ENCODE measurements around the gene TMEM222. TPM values are rescaled to one million over a fixed set of nuclear protein-coding genes. Genes with fewer than 3 reads are reported as not detected.

Gene TMEM222
- total RNA-seq, 2 donors from 2014 or later, result 20.7 to 29.2 TPM

- intact Hi-C loops (cut with DNase I), result no loop called here
- no peak for DNase-seq
- ATAC-seq, result no peak
Observed at GRCh38 chr1:27351541-27352107, 29.7 kb downstream of the TMEM222 start.

GRCh38 chr1:27353166-27353565, 31.2 kb downstream of the TMEM222 start:
- ATAC-seq (no peak), DNase-seq (no peak)
- intact Hi-C loops (cut with DNase I), result no loop called here

GRCh38 chr1:27353629-27354028, 31.7 kb downstream of the TMEM222 start:
- intact Hi-C loops (cut with DNase I), result no loop called here
- ATAC-seq, result no peak
- DNase-seq, result no peak

- ATAC-seq (no peak), DNase-seq (no peak)
- intact Hi-C loops (cut with DNase I), result loop anchor here in 1 of 2 donors (5.0 kb wide), 1 partner anchor 37 kb away; the partner anchor contains the start of gene GPR3
Observed at GRCh38 chr1:27355683-27356082, 33.7 kb downstream of the TMEM222 start.

- no peak for DNase-seq
- ATAC-seq, result no peak
- intact Hi-C loops (cut with DNase I), result loop anchor here in 1 of 2 donors (5.0 kb wide), 1 partner anchor 36 kb away; the partner anchor contains the start of gene GPR3
Observed at GRCh38 chr1:27356277-27356618, 34.3 kb downstream of the TMEM222 start.

- intact Hi-C loops (cut with DNase I), result loop anchor here in 1 of 2 donors (5.0 kb wide), 1 partner anchor 36 kb away; the partner anchor contains the start of gene GPR3
- no peak for DNase-seq
- peak in 1 of 2 donors; percentile 58 for ATAC-seq
Observed at GRCh38 chr1:27356619-27357280, 34.8 kb downstream of the TMEM222 start.

- intact Hi-C loops (cut with DNase I), result loop anchor here in 1 of 2 donors (5.0 kb wide), 1 partner anchor 35 kb away; the partner anchor contains the start of gene GPR3
- peak; percentile 78 for DNase-seq
- ATAC-seq, result peak; percentile 67 to 83
Observed at GRCh38 chr1:27357281-27358037, 35.5 kb downstream of the TMEM222 start.

- DNase-seq (no peak), ATAC-seq (no peak)
- intact Hi-C loops (cut with DNase I), result loop anchor here in 1 of 2 donors (5.0 kb wide), 1 partner anchor 34 kb away; the partner anchor contains the start of gene GPR3
Observed at GRCh38 chr1:27358038-27358927, 36.3 kb downstream of the TMEM222 start.

GRCh38 chr1:27358928-27359313, 37.0 kb downstream of the TMEM222 start:
- DNase-seq, result no peak
- intact Hi-C loops (cut with DNase I), result loop anchor here in 1 of 2 donors (5.0 kb wide), 1 partner anchor 33 kb away; the partner anchor contains the start of gene GPR3
- no peak for ATAC-seq

GRCh38 chr1:27359822-27360158, 37.8 kb downstream of the TMEM222 start:
- no peak for DNase-seq
- no peak for ATAC-seq
- intact Hi-C loops (cut with DNase I), result loop anchor here in 1 of 2 donors (5.0 kb wide), 1 partner anchor 33 kb away; the partner anchor contains the start of gene GPR3

GRCh38 chr1:27360159-27361043, 38.4 kb downstream of the TMEM222 start:
- peak; percentile 4 to 23 for ATAC-seq
- peak; percentile 58 for DNase-seq
- intact Hi-C loops (cut with DNase I), result no loop called here

- DNase-seq (no peak), ATAC-seq (no peak)
- intact Hi-C loops (cut with DNase I), result no loop called here
Observed at GRCh38 chr1:27361044-27361402, 39.1 kb downstream of the TMEM222 start.

- DNase-seq (no peak), ATAC-seq (no peak)
- intact Hi-C loops (cut with DNase I), result no loop called here
Observed at GRCh38 chr1:27361553-27361952, 39.6 kb downstream of the TMEM222 start.

GRCh38 chr1:27363766-27364695, 42.1 kb downstream of the TMEM222 start:
- DNase-seq (no peak), ATAC-seq (no peak)
- intact Hi-C loops (cut with DNase I), result no loop called here

GRCh38 chr1:27364696-27365371, 42.9 kb downstream of the TMEM222 start:
- no peak for ATAC-seq
- intact Hi-C loops (cut with DNase I), result no loop called here
- DNase-seq, result no peak

GRCh38 chr1:27365372-27366112, 43.6 kb downstream of the TMEM222 start:
- ATAC-seq (peak; percentile 82 to 84), DNase-seq (peak; percentile 91)
- intact Hi-C loops (cut with DNase I), result no loop called here

All from left cardiac atrium (tissue), 4 donors.